Thyroid gland (tissue), 4 donors: ENCODE data around the gene CPA5. TPM values are rescaled to one million over a fixed set of nuclear protein-coding genes. Genes with fewer than 3 reads are reported as not detected.

Source experiments
- DNase-seq, 2 donors: peaks; one replicate each; pipeline ENCODE4 v3.0.0-alpha.2; 2019
- H3K27ac ChIP-seq, 3 donors: fragments of 200-600 bp; sonication (generic); 1 replicate in 2 of 3; 2 replicates in 1 of 3; pipeline ENCODE4 v1.5.1; 2016 to 2019; ENCODE audit warnings: mild to moderate bottlenecking in 1 of 3, moderate library complexity in 1 of 3
- H3K27me3 ChIP-seq: fragments of 200-600 bp; sonication (generic); one replicate; pipeline ENCODE4 v1.5.1; 2019
- H3K36me3 ChIP-seq, 2 donors: fragments of 200-600 bp; sonication (generic); one replicate each; pipeline ENCODE4 v1.5.1; 2016 to 2019
- H3K4me1 ChIP-seq, 2 donors: fragments of 200-600 bp; sonication (generic); one replicate each; pipeline ENCODE4 v1.5.1; 2017 to 2019
- H3K4me3 ChIP-seq, 3 donors: fragments of 200-600 bp; sonication (generic); replicated peaks in 1 of 3; 1 replicate in 2 of 3; 2 replicates in 1 of 3; pipeline ENCODE4 v1.5.1; 2016; ENCODE audit warnings: mild to moderate bottlenecking in 1 of 3
- H3K9me3 ChIP-seq: fragments of 200-600 bp; sonication (generic); one replicate; pipeline ENCODE4 v1.5.1; 2017
- POLR2A ChIP-seq, 2 donors: fragments of 450-650 bp; IDR thresholded peaks; one replicate each; pipeline ENCODE4 v1.6.1; 2017; ENCODE audit warnings: antibody characterized with exemption in 2 of 2, mild to moderate bottlenecking in 2 of 2, moderate library complexity in 1 of 2
- WGBS, 2 donors: methylation state at CpG; one replicate each; pipeline ENCODE4 v1.1.5; 2017; 5-methylcytosine and 5-hydroxymethylcytosine counted together
- intact Hi-C: fragments of 100-400 bp; cut with DNase I; formaldehyde crosslinking; loops from one replicate; pipeline ENCODE4 v1.15.1; 2023
- total RNA-seq, 4 donors: library from RNA; depleted of rRNA; stranded (reverse); fragments of >200 nt; gene quantifications; one replicate each; pipeline ENCODE4 v1.2.3, GENCODE V29; 2016
- TF ChIP-seq, protein P1 (sequence below), 6 experiments: fragments of 200-600 bp in 3 of 6; fragments of 450-650 bp in 3 of 6; sonication (generic) in 3 of 6; IDR thresholded peaks; one replicate each; pipeline ENCODE4 v1.5.1; 2016 to 2019; ENCODE audit warnings: antibody characterized with exemption in 6 of 6, mild to moderate bottlenecking in 2 of 6, inconsistent platforms in 1 of 6, moderate library complexity in 1 of 6

The CPA5 gene
- total RNA-seq, result not detected

DNA sequence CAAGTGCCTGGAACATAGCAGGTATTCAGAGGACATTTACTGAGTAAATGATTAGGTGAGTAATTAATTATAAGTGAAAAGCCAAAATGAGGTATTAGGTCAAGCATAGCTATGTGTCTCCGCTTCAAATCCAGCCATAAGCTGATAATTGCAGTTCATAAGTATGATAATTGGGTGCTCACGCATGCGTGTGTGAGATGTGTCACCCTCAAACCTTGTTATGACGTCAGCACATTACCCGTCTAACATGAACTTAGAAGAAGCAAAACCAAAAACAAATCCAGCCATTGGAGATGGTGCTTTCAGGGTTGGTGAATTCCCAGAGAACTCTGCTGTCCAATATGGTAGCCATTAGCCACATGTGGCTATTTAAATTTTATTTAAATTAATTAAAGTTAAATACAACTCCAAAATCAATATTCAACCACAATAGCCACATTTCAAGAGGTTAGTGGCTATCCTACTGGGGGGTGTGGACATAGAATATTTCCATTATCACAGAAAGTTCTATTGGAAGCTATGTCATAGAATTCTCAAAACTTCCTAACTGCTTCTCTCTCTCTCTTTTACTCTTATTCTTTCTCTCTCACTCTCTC, at the start of gene CPA5:
Gene CPA5 (plus strand): TSS at position 546 of the 596 bp plus-strand sequence. CDS start 1,670 bp downstream, outside the sequence.
- Histone ChIP-seq H3K4me3 (no peak within 1 kb of the TSS), H3K27ac (no peak within 1 kb of the TSS), H3K27me3 (no peaks in the 10 kb centered on the region), H3K36me3 (no peaks in the 10 kb centered on the region), H3K4me1 (no peaks in the 10 kb centered on the region), H3K9me3 (no peaks in the 10 kb centered on the region)
- 96 to 99% methylated on average over 5 of the region's 5 CpGs for WGBS, 2 donors
- TF ChIP-seq POLR2A (IDR thresholded peaks at IDR 0.05), result no peak
- TF ChIP-seq, protein P1, sequence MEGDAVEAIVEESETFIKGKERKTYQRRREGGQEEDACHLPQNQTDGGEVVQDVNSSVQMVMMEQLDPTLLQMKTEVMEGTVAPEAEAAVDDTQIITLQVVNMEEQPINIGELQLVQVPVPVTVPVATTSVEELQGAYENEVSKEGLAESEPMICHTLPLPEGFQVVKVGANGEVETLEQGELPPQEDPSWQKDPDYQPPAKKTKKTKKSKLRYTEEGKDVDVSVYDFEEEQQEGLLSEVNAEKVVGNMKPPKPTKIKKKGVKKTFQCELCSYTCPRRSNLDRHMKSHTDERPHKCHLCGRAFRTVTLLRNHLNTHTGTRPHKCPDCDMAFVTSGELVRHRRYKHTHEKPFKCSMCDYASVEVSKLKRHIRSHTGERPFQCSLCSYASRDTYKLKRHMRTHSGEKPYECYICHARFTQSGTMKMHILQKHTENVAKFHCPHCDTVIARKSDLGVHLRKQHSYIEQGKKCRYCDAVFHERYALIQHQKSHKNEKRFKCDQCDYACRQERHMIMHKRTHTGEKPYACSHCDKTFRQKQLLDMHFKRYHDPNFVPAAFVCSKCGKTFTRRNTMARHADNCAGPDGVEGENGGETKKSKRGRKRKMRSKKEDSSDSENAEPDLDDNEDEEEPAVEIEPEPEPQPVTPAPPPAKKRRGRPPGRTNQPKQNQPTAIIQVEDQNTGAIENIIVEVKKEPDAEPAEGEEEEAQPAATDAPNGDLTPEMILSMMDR (IDR thresholded peaks at IDR 0.05), result no peak
- no peak for DNase-seq
- intact Hi-C loops, result no loop called here

DNA sequence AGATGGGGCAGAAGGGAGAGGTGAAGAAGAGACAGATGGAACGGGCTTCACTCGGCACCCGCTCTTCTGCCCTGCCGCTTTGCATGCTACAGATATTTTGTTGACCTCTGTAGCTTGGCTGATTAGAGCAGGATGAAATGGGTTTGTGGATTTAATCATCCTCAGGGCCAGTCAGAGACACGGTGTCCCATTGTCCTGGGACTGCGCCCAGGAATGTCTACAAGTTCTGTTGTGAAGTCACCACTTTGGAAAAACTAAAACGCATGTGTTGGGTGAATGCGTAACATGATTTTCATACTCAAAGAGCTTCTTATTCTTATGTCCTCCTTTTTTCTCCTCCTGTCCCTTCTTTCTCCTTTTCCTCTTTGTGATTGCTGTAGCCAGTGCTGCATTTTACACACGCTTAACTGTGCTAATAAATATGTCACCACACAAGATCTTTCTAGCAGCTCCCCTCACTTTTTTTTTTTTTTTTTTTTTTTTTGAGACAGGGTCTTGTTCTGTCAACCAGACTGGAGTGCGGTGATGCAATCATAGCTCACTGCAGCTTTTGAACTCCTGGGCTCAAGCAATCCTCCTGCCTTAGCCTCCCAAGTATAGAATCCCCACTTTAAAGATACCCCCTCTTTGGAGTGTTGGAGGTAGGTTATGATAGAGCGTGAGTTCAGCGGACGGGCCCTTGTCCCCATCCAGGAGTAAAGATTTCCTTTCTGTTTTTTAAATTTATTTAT, 48.2 kb upstream of the CPA5 start:
- WGBS, 2 donors, result 91 to 93% methylated on average over 13 of the region's 13 CpGs
- Histone ChIP-seq H3K4me1 (no peaks in the 10 kb centered on the region), H3K36me3 (no peaks in the 10 kb centered on the region), H3K27ac (no peak overlapping the region), H3K4me3 (no peak overlapping the region), H3K9me3 (no peaks in the 10 kb centered on the region), H3K27me3 (no peaks in the 10 kb centered on the region)
- DNase-seq, result no peak
- intact Hi-C loops, result no loop called here
- TF ChIP-seq POLR2A (IDR thresholded peaks at IDR 0.05), result no peak
- TF ChIP-seq, protein P1 (IDR thresholded peaks at IDR 0.05), result no peak

DNA sequence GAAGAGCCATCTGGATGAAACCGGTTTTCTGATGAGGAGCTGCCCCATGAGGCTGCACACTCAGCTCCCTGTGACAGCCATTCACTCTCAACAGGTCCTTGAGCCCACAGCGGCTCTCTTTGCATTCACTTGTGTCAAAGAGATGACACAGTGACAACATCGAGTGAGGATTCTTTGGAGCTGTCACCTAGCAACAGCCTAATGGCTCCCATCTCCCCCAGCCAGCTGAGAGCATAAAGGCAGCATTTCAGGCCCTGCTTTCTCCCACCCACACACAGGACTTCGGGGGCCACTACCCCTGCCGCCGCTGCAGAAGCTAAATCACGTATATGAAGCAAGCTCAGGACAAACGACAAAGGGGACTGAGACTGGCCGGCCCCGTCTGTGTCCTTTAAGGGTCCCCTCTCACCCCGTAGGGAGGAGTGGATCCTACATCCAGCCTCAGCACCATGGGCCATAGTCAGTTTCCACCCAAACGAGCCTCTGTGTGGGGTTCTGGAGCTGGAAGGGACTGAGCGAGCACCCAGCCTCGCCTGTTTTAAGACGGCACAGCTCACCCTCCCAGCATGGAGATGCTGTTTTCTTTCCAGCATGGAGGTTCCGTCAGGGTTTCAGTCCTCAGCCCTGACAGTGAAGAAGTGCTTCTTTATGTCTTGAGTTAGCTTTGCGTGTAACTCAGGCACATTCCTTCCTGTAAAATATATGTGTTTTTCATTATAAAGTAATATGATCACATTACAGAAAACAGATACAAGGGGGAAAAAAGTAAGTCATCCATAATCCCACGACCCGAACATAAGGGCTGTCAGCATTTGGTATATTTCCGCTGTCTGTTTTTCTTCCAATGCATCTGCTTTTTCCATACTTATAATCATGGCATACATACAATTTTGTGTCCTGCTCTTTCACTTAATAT, 46.7 kb upstream of the CPA5 start:
- no peaks in the 10 kb centered on the region for H3K9me3 ChIP-seq
- H3K4me3 ChIP-seq, result no peak overlapping the region
- H3K27ac ChIP-seq, result no peak overlapping the region
- no peak for DNase-seq
- no peaks in the 10 kb centered on the region for H3K27me3 ChIP-seq
- WGBS, 2 donors, result 70 to 71% methylated on average over 13 to 17 of the region's 20 CpGs
- TF ChIP-seq, protein P1 (IDR thresholded peaks at IDR 0.05), result no peak
- intact Hi-C loops, result no loop called here
- no peaks in the 10 kb centered on the region for H3K36me3 ChIP-seq
- no peaks in the 10 kb centered on the region for H3K4me1 ChIP-seq

- H3K9me3 ChIP-seq, result no peaks in the 10 kb centered on the region
- H3K4me1 ChIP-seq, result no peaks in the 10 kb centered on the region
- H3K36me3 ChIP-seq, result no peaks in the 10 kb centered on the region
- no peak for DNase-seq
- H3K27me3 ChIP-seq, result no peaks in the 10 kb centered on the region
- TF ChIP-seq, protein P1 (IDR thresholded peaks at IDR 0.05), result no peak
- TF ChIP-seq POLR2A (IDR thresholded peaks at IDR 0.05), result no peak
- no peak overlapping the region for H3K4me3 ChIP-seq
- whole genome bisulfite sequencing, 2 donors, result 84 to 87% methylated on average over 5 of the region's 5 CpGs
- no peak overlapping the region for H3K27ac ChIP-seq
- intact Hi-C loops, result no loop called here
These were observed 45.9 kb upstream of the CPA5 start for GRCh38 chr7:130298544-130299326.
